Sigmoid colon (tissue), 4 donors: ENCODE data around the gene KCNQ2.

Experiments
- CTCF ChIP-seq, 4 experiments: fragments of 450-650 bp in 3 of 4; fragments of 200-600 bp in 1 of 4; IDR thresholded peaks; one replicate each; pipeline ENCODE4 v1.5.1; 2016 to 2019; ENCODE audit warnings: antibody characterized with exemption in 4 of 4, mild to moderate bottlenecking in 3 of 4, moderate library complexity in 2 of 4
- EP300 ChIP-seq, 4 donors: sonication (generic); formaldehyde crosslinking; IDR thresholded peaks; one replicate each; pipeline ENCODE4 v1.6.1; 2017; ENCODE audit warnings: antibody characterized with exemption in 4 of 4
- POLR2A ChIP-seq, 2 donors: fragments of 450-650 bp; IDR thresholded peaks; one replicate each; pipeline ENCODE4 v1.6.1; 2016; ENCODE audit warnings: antibody characterized with exemption in 2 of 2, mild to moderate bottlenecking in 2 of 2, moderate library complexity in 2 of 2
- POLR2AphosphoS5 ChIP-seq, 4 donors: sonication (generic); formaldehyde crosslinking; IDR thresholded peaks; one replicate each; pipeline ENCODE4 v1.6.1; 2017; ENCODE audit warnings: antibody characterized with exemption in 4 of 4

- TF ChIP-seq CTCF (IDR thresholded peaks at IDR 0.05) (no peak), POLR2A (IDR thresholded peaks at IDR 0.05) (no peak), POLR2AphosphoS5 (IDR thresholded peaks at IDR 0.05) (no peak), EP300 (IDR thresholded peaks at IDR 0.05) (no peak)
Observed at GRCh38 chr20:63406011-63406410, 66.4 kb downstream of the KCNQ2 start.
